SK-N-DZ (cell line): ENCODE measurements around the gene CREB1.

ENCODE experiments used
- DNase-seq: peaks from one replicate; pipeline ENCODE4 v3.0.0-alpha.2; 2015; ENCODE audit warnings: low spot score

CREB1 gene

DNA sequence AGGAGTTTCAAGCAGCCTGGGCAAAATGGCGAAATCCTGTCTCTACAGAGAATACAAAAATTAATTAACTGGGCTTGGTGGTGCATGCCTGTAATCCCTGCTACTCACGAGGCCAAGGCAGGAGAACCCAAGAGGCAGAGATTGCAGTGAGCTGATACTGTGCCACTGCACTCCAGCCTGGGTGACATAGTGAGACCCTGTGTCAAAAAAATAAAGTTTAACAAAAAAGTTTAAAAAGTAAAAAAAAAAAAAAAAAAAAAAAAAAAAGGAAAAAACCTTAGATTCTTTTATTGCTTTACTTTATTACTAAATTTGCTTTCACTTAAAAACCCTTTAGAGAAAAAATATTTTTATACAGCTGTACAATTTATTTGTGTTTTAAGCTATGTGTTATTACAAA is 10.7 kb downstream of the CREB1 start:
- no peak for DNase-seq

DNA sequence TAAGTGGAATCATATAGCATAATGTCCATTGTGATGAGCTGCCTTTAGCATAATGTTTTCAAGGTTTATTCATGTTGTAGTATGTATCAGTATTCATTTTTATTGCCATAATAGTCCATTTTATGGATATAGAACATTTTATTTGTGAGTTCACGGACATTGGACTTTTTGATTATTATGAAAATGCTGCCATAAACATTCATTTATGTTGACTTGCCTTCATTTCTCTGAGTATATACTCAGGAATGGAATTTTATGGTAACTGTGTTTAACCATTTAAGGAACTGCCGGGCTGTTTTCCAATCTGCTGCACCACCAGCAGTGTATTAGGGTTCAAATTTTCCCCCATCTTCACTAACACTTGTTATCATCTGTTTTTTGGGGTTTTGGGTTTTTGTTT is 12.2 kb downstream of the CREB1 start:
- no peak for DNase-seq

DNA sequence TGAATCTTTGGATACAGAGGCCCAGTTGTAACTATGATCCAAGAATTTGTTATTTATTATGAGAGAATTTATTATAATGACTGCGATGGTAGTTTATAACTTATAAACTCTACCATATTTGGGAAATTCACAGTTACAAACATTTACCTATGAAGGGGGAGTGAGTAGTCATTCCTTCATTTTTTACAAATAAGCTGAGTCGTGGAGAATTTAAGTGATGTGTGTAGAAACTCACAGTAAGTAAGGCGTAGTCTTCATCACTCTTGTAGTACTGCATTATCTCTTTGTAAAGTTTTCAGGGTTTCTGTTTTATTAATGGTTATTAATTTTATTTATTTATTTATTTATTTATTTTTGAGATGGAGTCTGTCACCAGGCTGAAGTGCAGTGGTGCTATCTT is 13.5 kb downstream of the CREB1 start:
- DNase-seq: no peak

DNA sequence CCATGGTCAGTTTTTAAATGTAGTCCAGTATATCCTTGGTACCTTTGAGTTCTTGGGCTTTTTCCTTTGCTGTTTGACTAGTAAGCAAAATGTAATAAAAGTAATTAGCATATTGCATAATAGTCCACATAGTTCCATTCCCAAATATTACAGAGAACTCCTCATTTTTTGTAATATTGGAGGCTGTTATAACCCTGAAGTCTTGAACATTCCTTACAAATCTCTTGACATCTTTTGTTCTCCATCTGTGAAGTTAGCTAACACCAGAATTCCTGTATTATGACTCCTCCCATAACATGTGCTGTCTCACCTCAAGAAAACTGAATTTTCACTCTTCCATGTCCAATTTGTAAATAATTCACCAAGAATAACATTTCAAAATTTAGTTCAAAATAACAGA is 17.1 kb downstream of the CREB1 start:
- no peak for DNase-seq

DNA sequence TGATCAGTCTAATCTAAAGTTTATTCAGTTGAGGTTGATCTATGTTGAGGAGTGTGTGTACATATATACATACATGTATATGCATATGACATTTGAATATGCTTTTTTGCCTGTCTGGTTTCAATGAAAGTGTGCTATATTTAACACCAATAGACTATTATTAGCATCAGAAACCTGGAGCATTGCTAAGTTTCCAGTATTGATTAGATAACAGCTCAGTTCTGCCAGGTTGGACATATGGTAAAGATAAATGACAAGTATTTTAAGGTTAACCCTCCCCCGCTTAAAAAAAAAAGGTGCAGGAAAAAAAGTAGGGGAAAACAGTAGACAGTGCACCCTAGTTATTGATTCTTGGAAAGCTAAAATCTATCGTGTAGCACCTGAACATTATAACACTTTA is 19.4 kb downstream of the CREB1 start:
- DNase-seq: no peak

DNA sequence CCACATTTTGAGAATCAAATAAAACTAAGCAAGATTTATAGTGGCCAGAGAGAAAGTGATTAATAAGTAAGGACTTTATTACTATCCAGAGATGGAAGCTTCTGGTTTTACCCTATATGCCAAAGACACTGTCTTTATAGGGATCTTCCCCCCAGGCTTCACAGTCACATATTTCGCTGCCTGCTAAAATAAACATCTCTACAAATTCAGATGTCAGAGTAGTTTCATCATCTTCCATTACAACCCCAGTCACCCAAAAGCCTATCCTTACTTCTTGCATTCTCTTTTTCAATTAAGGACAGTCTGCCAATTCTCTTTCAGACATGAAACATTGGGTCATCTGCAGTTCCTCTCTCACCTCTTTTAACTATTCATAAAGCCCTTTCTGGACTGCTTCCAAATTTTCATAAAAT is 28.3 kb downstream of the CREB1 start:
- DNase-seq: no peak

DNA sequence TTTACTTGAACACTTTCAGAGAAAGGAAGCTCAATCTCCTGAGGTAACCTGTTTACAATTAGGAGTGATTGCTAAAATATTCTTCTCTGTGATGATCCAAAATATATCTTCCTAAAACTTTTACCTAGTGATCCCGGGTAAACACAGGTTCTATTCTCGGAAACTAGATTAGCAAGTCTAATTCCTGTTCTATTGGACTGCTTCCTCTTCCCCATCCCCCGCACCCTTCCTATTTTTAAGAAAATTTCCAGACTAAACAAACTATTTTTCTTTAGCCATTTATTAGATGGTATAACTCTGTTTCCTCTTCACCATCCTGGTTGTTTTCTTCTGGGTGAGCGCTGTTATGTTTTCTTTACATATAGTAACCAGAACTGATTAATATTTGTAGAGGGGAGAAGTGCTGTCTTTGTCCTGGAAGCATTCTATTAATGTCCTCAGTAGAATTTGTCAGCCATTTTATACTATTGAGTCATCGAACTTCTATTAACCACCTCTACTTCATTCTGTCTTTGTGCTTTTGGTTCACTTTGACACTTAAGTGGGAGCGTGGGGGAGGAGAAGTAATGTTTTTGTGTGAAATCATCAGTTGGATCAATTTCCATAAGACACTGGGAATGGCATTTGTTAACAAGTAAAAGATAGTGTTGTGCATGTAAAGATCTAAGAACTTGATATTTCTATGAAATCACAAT is 31.8 kb downstream of the CREB1 start:
- no peak for DNase-seq

DNA sequence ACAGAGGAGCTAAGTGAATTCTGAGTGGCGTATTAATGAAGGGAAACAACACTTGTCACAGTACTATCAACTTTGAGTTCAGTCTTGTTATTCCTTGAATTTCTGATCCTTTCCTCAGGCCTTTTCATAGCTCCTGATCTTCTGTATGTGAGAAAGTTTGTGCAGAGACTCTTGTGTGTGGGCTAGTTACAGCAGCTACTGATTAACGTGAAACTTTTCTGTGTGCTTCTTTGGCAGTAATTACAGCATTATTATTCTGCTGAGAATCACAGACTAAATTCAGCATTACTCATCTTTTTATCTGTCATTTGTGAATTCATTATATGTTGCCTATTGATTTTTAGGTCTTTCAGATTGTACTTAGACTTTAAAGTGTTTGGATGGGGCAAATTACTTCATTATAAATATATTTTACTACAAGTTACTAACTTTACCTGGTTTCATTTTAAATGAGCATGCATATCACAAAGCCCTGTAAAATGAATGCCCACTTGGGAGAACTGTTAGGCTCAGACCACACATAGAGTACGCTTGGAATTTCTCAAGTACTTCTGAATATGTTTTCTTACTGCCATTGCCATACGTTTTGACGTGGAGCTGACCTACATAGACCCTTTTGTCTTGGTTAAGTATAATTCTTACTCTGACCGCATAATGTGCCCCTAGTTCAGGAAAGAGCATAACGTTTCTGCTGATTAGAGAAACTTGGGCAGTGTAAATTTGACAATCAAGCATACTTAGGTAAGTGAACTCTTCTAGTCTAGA is 36.2 kb downstream of the CREB1 start:
- no peak for DNase-seq

DNA sequence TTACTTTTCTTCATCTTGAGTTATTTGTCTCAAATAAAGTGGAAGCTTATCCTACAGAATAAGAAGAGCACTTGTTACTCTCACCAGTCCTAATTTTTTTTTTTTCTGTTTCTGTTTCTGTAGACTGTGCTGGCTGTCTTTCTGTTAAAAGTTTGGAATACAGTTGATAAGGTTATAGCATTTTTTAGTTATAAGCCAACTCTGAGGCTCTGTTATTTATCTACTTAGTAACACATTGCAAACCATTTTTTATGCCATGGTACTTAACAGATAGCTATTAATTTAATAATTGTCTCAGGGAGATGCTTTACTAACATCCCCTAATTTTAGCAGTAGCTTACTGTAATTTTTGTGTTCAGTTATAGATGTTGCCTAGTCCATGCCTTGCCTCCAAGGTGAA is 37.9 kb downstream of the CREB1 start:
- DNase-seq: no peak

DNA sequence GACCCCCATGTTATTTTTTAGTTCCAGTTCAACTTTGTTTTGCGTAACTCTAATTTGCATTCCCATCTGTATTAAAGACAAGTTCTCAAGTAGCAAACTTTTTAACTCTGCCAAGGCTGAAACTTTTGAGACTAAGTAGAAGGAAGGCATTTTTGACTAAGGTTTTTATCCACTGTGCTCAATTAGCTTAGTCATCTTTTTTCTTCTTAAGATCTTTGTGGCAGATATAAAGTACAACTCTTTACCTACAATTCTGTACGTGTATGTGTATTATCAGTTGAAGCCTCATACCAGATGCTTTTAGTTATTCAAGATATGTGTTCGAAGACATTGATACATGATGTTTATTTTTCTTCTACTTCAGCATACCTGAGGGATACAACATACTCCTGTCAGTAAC is 41.6 kb downstream of the CREB1 start:
- no peak for DNase-seq

DNA sequence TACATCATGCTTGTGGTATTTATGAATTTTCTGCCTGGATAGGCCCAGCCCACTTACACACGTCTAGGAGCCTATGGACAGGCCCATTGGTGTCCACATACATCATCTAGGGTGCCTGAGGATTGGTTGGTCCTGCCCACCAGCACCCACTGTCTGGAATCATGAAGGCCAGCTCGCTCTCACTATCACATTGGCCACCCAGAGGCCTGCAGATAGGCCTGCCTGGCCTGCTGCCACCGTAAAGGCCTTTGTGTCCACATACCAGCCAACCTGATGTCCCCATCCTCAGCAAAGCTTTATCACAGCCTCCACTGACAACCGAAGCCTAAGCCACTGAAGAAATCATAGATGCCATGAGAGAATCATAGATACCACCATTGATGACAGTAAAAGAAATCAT is 55.2 kb downstream of the CREB1 start:
- no peak for DNase-seq

DNA sequence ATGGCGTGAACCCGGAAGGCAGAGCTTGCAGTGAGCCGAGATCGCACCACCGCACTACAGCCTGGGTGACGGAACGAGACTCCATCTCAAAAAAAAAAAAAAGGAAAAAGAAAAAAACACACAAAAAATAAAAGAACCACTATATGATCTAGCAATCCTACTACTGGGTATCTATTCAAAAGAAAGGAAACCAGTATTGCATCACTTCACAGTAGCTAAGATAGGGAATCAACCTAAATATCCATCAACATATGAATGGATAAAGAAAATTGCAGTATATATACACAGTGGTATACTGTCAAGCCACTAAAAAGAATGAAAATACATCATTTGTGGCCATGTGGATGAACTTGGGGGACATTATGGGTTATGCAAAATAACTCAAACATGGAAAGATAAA is 57.5 kb downstream of the CREB1 start:
- DNase-seq: no peak

DNA sequence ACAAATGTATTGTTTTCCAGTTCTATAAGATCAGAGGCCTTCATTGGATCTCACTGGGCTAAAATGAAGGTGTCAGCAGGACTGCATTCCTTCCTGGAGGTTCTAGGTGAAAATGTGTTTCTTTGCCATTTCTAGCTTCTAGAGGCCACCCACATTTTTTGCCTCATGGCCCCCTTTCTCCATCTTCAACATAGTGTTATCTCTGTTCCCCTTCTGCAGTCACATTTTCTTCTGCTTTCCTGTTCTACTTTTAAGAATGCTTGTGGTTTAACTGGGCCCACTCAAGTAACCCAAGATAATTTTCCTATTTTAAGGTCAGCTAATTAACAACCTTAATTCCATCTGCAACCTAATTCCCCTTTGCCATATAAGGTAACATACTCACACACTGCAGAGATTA is 59.4 kb downstream of the CREB1 start:
- no peak for DNase-seq

DNA sequence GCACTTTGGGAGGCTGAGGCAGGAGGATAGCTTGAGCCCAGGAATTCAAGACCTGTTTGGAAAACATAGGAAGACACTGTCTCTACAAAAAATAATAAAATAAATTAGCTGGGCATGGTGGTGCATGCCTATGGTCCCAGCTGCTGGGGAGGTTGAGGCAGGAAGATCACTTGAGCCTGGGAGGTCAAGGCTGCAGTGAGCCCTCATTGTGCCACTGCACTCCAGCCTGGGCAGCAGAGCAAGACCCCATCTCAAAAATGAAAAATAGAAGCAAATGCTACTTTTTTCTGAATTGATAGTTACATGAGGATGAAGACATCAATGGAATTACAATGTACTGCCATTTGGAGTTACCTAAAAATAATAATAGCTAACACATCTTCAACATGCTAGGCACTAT is 63.5 kb downstream of the CREB1 start:
- no peak for DNase-seq

DNA sequence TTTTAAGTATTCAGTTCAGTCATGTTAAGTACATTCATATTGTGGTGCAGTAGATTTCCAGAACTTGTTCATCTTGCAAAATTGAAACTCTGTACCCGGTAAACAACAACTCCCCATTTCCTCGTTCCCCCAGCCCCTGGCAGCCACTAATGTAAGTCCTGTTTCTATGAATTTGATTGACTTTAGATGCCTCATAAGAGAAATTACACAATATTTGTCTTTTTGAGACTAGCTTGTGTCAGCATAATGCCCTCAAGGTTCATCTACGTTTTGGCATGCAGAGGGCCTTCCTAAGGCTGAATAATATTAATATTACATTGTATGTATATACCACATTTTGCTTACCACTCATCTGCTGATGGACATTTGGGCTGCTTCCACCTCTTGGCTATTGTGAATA is 64.5 kb downstream of the CREB1 start:
- DNase-seq: no peak

DNA sequence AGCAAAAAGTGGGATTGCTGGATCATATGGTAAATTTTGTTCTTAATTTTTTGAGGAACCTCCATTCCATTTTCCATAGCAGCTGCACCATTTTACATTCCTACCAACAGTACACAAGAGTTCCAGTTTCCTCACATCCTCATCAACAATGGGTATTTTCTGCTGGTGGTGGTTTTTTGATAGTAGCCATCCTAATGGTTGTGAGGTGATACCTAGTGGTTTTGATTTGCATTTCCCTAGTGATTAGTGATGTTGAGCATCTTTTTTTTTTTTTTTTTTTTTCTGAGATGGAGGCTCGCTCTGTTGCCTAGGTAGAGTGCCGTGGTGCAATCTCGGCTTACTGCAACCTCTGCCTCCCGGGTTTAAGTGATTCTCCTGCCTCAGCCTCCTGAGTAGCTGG is 65.0 kb downstream of the CREB1 start:
- DNase-seq: no peak

DNA sequence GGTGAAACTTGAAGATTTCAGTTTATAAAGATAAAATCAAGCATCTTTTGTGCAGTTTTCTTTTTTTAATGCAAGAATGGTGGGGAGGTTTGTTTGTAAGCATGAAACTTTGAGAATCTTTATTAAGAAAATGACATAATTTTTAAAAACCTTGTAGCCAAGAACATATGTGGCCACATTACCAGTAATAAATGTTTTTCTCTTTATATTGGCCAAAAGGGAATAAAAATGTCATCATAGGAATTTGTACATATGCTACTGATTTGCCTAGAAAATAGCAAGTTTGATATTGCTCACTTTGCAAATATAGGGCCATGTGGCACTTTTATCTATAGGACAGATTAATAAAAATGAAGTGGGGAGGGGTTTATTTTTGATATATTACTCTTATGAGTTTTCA is 69.9 kb downstream of the CREB1 start:
- DNase-seq: no peak

DNA sequence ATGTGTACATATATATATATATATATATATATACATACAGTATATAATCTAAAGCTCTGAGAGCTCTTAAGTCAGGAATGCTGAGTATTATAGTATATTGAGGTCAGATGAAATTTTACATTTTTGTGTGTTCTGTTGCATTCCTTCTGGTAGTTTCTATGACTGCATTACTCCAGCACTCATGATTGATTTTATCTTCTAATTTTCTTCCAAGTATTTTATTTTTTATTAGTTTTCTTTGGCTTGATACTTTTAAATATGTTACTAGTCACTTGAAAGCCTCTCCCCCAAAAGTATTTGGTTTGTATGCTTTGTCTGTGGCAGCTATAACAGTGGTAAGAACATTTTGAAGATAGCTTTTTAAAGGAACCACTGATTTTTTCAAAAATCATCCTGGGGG is 70.5 kb downstream of the CREB1 start:
- DNase-seq: no peak

DNA sequence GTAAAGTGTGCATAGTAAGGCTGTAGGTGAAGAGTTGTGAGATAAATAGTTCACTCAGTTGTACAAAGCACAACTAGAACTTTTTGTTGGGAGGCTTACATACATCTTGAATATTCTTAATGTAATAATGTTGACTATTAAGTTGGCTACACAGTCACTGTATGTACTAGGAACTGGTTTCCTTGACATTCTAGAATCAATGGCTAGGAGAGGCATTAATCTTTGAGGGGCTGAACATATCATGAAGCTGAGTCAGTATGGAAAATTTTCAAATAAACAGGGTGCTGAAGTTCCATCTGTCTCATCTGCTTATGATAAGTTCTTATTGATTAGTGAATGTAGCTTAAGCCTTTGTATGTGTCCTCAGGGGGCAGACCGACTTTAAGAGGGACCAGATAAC is 72.0 kb downstream of the CREB1 start:
- DNase-seq: no peak

DNA sequence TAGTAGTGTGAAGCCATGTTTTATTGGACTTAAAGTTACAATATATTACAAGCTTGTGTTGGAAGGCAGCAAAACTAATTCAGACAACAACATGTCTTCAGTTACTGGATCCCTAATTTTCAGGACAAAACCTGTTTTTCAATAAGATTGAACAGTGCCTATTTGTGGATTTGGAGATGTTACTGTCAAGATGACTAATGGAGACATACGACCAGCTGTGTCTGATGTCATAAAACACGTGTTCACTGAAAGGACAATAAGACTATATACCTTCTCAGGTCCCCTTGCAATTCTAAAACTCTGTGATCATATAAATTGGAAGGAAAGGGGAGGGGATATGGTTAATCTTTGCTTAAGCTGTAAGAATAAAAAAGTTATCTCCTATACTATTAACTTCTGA is 73.7 kb downstream of the CREB1 start:
- DNase-seq: no peak

DNA sequence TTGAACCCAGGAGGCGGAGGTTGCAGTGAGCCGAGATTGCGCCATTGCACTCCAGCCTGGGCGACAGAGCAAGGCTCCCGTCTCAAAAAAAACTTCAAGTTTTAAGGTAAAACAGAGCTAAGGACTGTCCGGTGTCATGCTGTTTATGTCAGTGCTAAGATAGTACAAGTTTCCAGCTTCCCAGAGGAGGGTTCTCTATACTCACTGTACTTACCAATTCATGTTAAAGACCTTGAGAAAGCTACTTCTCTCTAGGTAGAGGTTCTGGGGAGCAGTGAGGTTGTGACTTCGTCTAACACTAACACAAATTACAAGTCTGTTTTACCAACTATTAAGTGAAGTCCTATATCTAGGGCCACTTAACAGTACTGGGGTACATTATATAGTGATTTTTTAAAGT is 76.6 kb downstream of the CREB1 start:
- DNase-seq: no peak

DNA sequence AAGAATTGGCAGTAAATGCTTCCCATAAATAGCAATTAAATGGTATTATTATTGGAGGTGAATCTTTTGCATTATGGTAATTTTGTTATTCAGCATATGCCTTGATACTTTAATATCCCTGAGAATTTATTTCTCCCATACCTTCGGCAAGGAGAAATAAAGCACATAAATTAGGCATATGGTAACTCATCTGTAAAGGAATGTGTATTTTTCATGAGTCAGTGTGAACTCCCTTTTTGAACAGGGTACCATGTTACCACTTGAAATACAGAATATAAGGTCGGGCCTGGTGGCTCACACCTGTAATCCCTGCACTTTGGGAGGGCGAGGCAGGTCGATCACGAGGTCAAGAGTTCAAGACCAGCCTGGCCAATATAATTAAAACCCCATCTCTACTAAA is 77.1 kb downstream of the CREB1 start:
- DNase-seq: no peak

DNA sequence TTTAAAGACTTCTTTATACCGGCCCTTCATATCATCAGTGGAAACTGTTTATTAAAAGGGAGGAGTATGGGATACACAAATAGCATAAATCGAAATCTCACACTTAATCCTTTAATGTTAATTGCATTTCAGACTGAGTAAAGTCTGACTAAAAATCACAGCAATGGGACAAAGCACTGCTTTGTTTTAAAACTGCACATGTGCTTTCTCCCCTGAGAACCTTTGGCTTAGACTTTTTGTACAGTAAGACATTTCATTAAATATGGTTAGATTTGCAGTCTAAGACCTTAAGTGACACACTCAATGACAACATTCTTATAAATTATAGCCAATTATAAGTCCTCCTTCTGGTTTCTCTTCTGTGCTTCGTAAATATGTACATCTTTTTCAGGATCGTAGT is 83.0 kb downstream of the CREB1 start:
- no peak for DNase-seq

DNA sequence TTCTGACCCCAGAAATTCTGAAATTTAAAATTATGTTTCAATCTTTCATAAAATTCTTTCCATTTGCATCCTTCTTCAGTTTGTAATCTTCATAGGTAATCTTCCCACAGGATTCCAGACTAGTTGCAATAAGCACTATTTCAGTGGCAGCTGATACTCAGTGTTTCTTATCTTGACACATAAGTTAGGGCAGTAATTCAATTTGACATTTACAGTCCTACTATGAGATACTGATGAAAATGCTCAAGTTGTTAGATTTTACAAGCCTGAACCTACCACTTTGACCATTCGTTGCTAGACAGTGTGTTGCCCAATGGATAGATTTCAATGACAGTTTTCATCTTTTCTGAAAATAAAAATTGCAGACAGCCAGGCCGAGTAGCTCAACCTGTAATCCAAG is 85.1 kb downstream of the CREB1 start:
- no peak for DNase-seq
